HG02938 (cell line): ENCODE measurements around the gene SLC24A4.

Source experiments
- ATAC-seq: cut with Tn5 transposase; IDR thresholded peaks from one replicate; pipeline ENCODE4 v1.9.1; 2021; ENCODE audit warnings: mild to moderate bottlenecking, moderate library complexity; ENCODE audit not compliant: unreplicated experiment

The SLC24A4 gene, protein sequence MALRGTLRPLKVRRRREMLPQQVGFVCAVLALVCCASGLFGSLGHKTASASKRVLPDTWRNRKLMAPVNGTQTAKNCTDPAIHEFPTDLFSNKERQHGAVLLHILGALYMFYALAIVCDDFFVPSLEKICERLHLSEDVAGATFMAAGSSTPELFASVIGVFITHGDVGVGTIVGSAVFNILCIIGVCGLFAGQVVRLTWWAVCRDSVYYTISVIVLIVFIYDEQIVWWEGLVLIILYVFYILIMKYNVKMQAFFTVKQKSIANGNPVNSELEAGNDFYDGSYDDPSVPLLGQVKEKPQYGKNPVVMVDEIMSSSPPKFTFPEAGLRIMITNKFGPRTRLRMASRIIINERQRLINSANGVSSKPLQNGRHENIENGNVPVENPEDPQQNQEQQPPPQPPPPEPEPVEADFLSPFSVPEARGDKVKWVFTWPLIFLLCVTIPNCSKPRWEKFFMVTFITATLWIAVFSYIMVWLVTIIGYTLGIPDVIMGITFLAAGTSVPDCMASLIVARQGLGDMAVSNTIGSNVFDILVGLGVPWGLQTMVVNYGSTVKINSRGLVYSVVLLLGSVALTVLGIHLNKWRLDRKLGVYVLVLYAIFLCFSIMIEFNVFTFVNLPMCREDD

DNA sequence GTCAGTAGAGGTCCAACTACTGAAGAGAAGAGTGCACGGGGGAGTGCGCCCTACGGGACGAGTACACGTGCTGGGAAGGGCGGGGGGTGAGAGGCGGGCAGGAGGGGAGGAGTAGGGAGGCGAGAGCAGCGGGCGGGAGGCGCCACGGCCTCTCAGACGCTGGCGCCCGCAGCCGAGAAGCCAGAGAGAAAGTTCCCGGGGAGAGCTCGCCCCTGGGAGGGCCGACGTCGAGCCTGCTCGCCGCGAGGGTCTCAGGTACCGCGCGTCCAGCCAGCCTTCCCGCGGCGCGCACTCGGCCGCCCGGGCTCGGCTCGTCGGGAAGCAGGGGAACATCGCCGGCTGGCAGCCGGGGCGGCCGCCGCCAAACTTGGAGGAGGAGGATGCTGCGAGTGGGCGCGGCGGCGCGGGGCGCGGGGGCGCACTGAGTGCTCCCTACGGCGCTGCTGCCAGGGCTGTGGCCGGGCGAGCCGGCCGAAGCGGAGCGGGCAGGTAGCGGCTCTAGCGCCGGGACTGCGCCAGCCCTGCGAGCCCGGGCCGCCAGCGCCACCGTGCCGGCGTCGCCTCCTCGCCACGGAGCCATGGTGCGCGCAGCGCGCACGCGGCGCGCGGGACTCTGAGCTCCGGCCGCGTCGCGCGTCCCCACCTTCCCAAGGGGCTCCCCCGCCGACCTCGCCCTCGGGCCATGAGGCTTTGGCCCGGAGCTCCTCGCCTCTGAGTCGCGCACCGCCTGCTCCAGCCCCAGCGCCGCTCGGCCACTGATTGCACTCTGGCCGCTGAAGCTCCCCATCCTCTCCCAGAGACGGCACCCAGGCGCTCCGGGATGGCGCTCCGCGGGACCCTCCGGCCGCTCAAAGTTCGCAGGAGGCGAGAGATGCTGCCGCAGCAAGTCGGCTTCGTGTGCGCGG is at the start of gene SLC24A4:
Gene SLC24A4, plus strand, starts transcription at position 155 of the 905 bp plus-strand sequence. Its CDS starts 666 bp downstream, at position 821.
- no peak for ATAC-seq

DNA sequence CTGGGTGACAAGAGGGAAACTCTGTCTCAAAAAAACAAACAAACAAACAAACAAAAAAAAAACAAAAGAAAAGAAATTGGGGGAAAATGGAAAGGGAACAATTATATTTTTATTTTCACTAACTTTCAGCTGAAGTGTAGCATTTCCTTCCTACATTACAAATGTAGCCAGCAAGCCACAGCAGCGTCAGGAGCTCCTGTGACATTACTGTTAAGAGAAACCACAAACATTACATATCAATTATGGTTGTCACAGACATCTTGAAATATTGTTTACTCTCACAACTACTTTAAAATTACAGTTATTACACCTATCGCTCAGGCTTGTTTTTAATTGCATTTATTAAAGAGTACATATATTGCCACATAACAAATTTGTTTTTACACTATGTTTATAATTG is 49.8 kb upstream of the SLC24A4 start:
- no peak for ATAC-seq

GRCh38 chr14:92274055-92274454 is 48.9 kb upstream of the SLC24A4 start:
- no peak for ATAC-seq

- ATAC-seq = no peak
Measured at GRCh38 chr14:92276074-92276473, 46.9 kb upstream of the SLC24A4 start.

DNA sequence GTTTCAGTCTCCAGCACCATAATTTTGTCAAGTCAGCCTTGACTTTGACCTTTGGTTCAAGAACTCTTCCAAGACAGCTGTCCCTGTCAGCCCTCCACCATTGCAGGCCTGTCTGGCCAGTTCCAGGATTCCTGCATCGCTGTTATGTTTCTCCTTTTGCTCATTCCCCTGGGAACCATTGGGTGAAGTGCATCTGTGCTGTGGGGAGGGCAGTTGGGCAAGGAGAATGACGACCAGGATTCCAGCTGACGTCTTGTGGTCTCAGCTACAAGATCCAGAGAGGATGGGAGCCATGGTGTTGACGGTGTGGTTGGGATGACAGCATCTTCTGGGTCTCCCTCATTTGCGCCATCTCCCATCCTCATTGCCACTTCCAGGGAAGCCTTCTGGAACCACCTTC is 45.9 kb upstream of the SLC24A4 start:
- ATAC-seq = no peak

GRCh38 chr14:92280554-92281262 is 42.3 kb upstream of the SLC24A4 start:
- ATAC-seq = no peak

GRCh38 chr14:92282669-92283068 is 40.3 kb upstream of the SLC24A4 start:
- no peak for ATAC-seq

DNA sequence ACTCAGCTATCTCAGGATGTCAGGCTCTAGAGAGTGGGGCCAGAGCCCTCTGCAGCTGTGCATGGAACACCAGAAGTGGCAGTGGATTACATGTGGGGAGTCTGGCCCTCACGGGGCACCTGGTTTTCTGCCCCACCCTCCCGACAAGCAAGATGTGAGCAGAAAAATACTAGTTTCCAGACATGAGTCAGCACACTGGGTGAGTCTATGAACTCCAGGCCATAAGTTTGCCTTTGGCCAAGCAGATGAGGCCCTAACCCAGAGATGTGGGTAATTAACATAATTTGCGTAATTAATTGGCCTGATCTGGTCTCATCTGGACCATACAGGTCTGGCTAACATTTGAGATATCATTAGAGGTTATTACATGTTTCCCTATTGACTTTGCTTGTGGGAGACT is 37.7 kb upstream of the SLC24A4 start:
- ATAC-seq = no peak

GRCh38 chr14:92287987-92288386 is 35.0 kb upstream of the SLC24A4 start:
- ATAC-seq = no peak

GRCh38 chr14:92288994-92289660 is 33.8 kb upstream of the SLC24A4 start:
- no peak for ATAC-seq

DNA sequence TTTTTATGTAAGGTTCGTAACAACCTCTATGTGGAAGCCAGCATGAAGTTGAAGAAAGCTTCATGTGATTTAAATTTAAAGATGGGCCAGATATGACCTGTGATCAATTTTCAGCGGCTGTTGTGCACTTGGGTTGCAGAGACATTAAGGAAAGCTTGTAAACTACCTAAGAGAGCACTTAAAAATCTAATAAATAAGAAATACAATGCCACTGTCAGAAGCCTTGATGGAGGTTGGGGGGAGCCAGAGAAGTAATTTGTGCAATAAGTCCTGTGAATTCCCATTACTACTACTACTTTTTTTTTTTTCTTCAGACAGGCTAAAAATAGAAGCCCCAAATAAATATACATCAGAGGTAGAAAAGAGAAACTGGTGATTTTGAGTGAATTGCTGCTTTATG is 30.3 kb upstream of the SLC24A4 start:
- no peak for ATAC-seq

- ATAC-seq = no peak
Measured at GRCh38 chr14:92294506-92294905, 28.5 kb upstream of the SLC24A4 start.

DNA sequence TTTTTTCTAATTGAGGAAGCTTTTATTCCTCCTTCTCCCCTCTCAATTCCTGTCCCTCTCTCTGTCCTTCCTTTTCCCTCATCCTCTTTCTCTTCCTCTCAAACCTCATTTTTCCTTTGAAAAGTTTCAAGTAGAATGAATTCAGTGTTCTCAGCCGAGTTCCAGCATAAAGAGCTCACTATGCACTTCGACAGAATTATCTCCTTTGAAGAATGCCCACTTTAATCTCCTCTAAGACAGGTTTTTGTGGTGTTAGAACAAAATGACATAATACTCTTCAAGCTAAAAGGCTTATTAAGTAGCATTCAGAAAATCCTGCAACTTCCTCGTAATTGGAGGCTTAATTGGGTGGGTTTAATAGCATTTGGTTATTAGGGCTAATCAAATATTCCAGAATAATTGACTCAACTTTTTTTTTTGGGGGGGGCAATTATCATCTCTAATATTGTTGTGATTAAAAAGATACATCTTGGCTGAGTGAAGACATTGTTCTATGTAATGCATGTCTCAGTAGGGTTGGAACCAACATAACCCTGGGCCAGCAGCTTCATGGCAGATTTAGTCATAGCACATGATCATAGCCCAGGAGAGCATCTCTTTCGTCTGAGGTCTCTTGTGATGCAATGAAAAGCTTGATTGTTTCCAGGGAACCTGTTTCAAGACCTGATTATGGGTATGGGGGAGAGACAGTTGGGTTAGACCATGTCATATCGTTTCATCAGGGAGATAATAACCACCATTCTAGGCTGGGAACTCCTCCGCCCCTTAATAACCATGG is 25.0 kb upstream of the SLC24A4 start:
- ATAC-seq = no peak

- ATAC-seq = no peak
Measured at GRCh38 chr14:92302481-92302880, 20.5 kb upstream of the SLC24A4 start.

GRCh38 chr14:92308716-92309115 is 14.2 kb upstream of the SLC24A4 start:
- ATAC-seq = no peak

GRCh38 chr14:92309968-92310530 is 12.9 kb upstream of the SLC24A4 start:
- ATAC-seq = no peak

DNA sequence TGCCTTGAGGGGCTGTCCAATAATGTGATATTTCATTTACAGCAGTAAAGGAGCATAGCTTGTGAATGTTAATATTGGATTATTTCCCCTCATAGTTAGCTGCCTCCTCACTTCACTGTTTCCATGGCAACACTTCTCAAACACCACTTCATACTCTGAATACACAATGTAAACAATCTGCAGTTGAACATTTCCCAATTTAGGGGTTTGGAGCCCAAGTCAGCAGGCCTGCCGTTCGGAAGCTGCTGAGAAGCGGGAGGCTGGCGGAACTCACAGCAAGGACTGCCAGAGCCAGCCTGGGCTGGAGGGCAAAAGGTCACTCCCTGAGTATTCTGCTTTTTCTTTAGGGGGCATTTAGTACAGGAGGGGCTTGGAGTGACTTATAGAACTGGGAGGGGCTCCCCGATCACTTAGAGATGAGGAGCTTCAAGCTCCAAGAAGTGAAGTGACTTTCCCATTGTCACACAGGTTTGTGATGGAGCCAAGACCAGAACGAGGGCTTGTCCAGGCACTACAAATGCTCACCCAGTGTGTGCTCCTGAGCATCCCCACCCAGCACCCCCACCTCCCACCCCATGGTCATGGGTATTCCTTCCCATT is 12.1 kb upstream of the SLC24A4 start:
- no peak for ATAC-seq

DNA sequence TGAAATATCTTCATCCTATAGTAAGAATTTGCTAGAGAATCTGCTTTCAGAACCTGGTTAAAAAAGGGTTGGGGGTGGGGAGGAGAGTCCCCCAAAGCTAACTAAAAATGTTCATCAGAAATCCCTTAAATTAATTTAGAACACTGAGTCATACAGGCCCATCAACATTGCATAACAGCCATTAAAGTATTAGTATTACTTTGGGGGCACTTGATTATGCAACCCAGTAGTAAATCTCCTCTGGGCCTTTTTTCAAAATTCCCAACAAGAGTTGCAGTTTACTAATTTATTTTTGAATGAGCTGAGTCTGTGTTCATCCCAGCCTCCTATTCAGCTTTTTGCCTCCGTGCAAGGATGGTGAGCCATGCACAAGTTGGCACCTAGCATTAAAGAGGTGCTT is 8.8 kb upstream of the SLC24A4 start:
- ATAC-seq = no peak
